Colonic mucosa (tissue), 4 donors: Measurements from ENCODE around the gene CRYGS. TPM values are rescaled to one million over a fixed set of nuclear protein-coding genes. Genes with fewer than 3 reads are reported as not detected.

Experiments used
- DNase-seq: peaks from one replicate; pipeline ENCODE4 v3.0.0-alpha.2; 2020
- H3K27ac ChIP-seq: fragments of 200-600 bp; one replicate; pipeline ENCODE4 v1.8.0; 2021
- H3K27me3 ChIP-seq: fragments of 200-600 bp; one replicate; pipeline ENCODE4 v1.8.0; 2021
- H3K36me3 ChIP-seq: fragments of 200-600 bp; one replicate; pipeline ENCODE4 v1.8.0; 2021
- H3K4me1 ChIP-seq: fragments of 200-600 bp; one replicate; pipeline ENCODE4 v1.8.0; 2021; ENCODE audit warnings: mild to moderate bottlenecking
- H3K4me3 ChIP-seq: fragments of 200-600 bp; one replicate; pipeline ENCODE4 v1.8.0; 2021
- H3K9ac ChIP-seq, 2 donors: one replicate each; pipeline ENCODE4 v1.7.0; 2013; ENCODE audit warnings: control low read depth in 2 of 2, low read depth in 2 of 2, low read length in 2 of 2
- H3K9me3 ChIP-seq: fragments of 200-600 bp; one replicate; pipeline ENCODE4 v1.8.0; 2021
- CTCF ChIP-seq: fragments of 200-600 bp; IDR thresholded peaks from one replicate; pipeline ENCODE4 v1.8.0; 2022; ENCODE audit warnings: antibody characterized with exemption, mild to moderate bottlenecking
- intact Hi-C: fragments of 100-400 bp; cut with DNase I; formaldehyde crosslinking; loops from one replicate; pipeline ENCODE4 v1.14.1; 2022
- total RNA-seq, 2 donors: library from RNA; stranded (reverse); fragmentation: NEBNext Ultra II Directional in 1 of 2; extraction: Animal tissue kit (Norgen Biotek cat#: 25700) in 1 of 2; gene quantifications; one replicate each; pipeline ENCODE4 v1.2.1, GENCODE V29; 2021
- donor health status: healthy.
- donor health status: DM: no; HTN: no; CAD: no.
- donor health status: DM: no; HTN: no; CAD: no.

Gene CRYGS
- total RNA-seq, result 1 to 10 TPM; 2.3 to 2.6 TPM

DNA sequence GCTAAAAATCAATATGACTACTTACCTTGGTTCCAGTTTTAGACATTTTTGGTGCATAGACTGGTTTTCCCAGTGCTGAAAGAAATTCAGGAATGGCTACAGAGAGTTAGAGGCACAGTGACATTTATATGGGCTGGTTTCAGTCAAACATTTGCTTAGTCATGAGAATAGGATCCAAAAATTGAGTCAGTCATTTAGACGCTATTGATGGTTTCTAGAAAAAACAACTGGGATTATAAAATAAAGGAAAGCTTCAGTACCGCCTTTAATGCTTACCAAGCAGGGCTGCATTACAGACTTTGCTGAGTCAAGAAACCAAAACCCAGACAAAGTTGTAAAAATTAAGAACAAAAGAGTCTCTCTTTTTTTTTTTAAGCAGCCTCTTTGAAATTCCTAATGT, at the start of gene CRYGS:
TSS of gene CRYGS (minus strand) at position 100 of the 400 bp plus-strand sequence. CDS start at position 46, 54 bp downstream.
- intact Hi-C loops, result no loop called here
- Histone ChIP-seq H3K27ac (no peak within 1 kb of the TSS), H3K27me3 (no peaks in the 10 kb centered on the region), H3K9ac (no peak within 1 kb of the TSS), H3K36me3 (no peaks in the 10 kb centered on the region), H3K9me3 (no peaks in the 10 kb centered on the region), H3K4me3 (no peak within 1 kb of the TSS), H3K4me1 (no peaks in the 10 kb centered on the region)
- TF ChIP-seq CTCF, result no peak
- no peak for DNase-seq

- Histone ChIP-seq H3K4me1 (no peaks in the 10 kb centered on the region), H3K36me3 (no peaks in the 10 kb centered on the region), H3K9me3 (no peaks in the 10 kb centered on the region), H3K9ac (no peak overlapping the region), H3K27ac (no peak overlapping the region), H3K27me3 (no peaks in the 10 kb centered on the region), H3K4me3 (no peak overlapping the region)
- no peak for TF ChIP-seq CTCF
- no peak for DNase-seq
- intact Hi-C loops, result no loop called here
These were observed 49.7 kb upstream of the CRYGS start for GRCh38 chr3:186593862-186594261.

DNA sequence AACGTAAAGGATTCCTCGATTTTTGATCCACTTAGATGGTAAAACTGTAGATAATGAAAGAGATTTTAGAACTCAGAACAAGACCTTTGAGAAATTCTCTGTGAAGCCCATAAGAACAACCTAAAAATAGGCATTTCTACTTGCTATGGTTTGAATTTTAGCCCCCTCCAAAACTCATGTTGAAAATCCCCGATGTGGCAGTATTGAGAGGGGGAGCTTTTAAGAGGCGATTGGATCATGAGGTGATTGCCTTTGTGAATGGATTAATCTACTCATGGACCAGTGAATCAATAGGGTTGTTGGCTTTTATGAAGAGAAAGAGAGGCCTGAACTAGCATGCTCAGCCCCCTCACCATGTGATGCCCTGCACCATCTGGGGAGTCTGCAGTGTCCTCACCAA, 48.5 kb upstream of the CRYGS start:
- intact Hi-C loops, result no loop called here
- DNase-seq, result no peak
- Histone ChIP-seq H3K27me3 (no peaks in the 10 kb centered on the region), H3K4me3 (no peak overlapping the region), H3K9ac (no peak overlapping the region), H3K4me1 (no peaks in the 10 kb centered on the region), H3K9me3 (no peaks in the 10 kb centered on the region), H3K36me3 (no peaks in the 10 kb centered on the region), H3K27ac (no peak overlapping the region)
- TF ChIP-seq CTCF, result no peak

- H3K36me3 ChIP-seq, result no peaks in the 10 kb centered on the region
- DNase-seq, result no peak
- TF ChIP-seq CTCF, result no peak
These were observed 46.6 kb upstream of the CRYGS start for GRCh38 chr3:186590580-186591295.

DNA sequence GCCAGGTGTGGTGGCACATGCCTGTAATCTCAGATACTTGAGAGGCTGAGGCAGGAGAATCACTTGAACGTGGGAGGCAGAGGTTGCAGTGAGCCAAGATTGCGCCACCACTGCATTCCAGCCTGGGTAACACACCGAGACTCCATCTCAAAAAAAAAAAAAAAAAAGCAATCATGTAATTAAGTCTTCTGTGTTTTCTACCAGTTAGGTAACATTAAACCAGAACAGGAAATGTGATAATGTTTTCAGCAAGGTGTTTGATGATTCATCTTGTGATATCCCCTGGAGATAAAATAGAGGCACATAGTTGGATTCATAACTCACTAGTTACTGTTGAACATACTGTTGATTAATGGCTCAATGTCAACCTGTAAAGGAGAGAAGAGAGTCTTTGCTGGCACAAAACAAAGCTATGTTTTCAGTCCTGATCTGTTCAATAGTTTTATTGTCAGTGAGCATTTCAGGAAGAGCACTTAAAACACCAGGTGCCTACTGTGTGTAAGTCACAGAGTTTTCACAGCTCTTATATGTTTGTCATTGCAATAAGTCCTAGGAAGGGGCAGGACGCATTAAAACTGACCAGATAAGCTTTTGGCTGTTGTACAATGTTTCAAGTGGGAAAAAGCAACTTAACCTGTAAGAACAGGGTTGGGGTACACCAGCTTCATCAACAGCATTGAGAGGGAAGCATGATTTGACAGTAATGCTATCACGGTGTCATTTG, 45.8 kb upstream of the CRYGS start:
- no peak overlapping the region for H3K4me3 ChIP-seq
- no peaks in the 10 kb centered on the region for H3K4me1 ChIP-seq
- no peaks in the 10 kb centered on the region for H3K36me3 ChIP-seq
- H3K27ac ChIP-seq, result no peak overlapping the region
- intact Hi-C loops, result no loop called here
- H3K9me3 ChIP-seq, result no peaks in the 10 kb centered on the region
- DNase-seq, result no peak
- no peaks in the 10 kb centered on the region for H3K27me3 ChIP-seq
- no peak overlapping the region for H3K9ac ChIP-seq
- no peak for TF ChIP-seq CTCF

More at GRCh38 chr3:186590580-186591295, 46.6 kb upstream of the CRYGS start:
- intact Hi-C loops, result no loop called here
- Histone ChIP-seq H3K27ac (no peak overlapping the region), H3K4me1 (no peaks in the 10 kb centered on the region), H3K4me3 (no peak overlapping the region), H3K9me3 (no peaks in the 10 kb centered on the region), H3K27me3 (no peaks in the 10 kb centered on the region), H3K9ac (no peak overlapping the region)
